GM12865 (cell line): ENCODE data around the gene SKI.

Experiments
- DNase-seq: peaks from one replicate; pipeline ENCODE4 v3.0.0; 2010; ENCODE audit warnings: low read depth
- H3K4me3 ChIP-seq: 2 replicates; pipeline ENCODE4 v1.5.1; 2011; ENCODE audit warnings: mild to moderate bottlenecking, low read depth, low read length, control low read depth
- TF ChIP-seq, protein P1 (sequence below): IDR thresholded peaks from 2 replicates; pipeline ENCODE4 v1.5.1; 2011; ENCODE audit warnings: low read length, control low read depth, low read depth, inconsistent platforms; ENCODE audit not compliant: insufficient read depth; ENCODE audit errors: missing control alignments

SKI gene

DNA sequence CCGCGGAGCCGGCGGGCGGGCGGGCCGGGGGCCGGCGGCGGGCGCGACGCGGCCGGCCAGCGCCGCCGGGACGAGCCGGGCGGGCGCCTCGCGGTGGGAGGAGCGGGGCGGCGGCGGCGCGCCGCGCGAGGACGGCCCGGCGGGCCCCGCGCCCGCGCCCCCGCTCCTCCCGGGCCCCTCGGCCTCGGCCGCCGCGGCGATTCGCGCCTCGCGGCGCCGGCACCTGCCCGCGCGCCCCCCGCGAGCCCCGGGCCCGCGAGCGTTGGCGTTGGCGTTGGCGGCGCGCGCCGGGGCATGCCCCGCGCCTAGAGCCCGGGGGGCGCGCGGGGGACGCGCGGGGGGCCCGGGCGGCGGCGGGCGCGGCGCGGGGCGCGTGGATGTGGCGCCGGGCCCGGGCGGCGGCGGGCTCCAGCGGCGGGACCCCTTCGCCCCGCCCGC lies at the start of gene SKI:
Gene SKI, plus strand, starts transcription at position 163 of the 438 bp plus-strand sequence. CDS start 448 bp downstream, outside the sequence.
- DNase-seq, result no peak

DNA sequence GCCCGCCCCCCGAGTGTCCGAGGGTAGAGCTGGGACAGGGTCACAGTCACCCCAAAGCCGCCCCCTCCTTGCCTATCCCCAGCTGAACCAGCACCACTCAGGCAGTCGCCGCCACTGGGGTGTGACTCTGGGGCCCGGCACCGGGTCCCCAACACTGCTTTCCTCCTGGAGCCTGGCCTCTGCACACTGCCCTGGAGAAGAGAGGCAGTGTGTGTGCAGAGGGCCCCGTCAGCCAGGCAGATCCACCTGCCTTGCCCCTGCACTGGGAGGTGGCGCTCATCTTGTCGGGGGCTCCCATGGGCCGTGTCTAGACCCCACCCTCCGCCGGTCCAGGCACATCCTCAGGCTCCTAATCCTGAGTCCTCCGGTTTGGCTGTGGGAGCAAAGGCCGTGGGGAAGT lies 49.2 kb upstream of the SKI start:
- DNase-seq, result no peak
- TF ChIP-seq, protein P1, sequence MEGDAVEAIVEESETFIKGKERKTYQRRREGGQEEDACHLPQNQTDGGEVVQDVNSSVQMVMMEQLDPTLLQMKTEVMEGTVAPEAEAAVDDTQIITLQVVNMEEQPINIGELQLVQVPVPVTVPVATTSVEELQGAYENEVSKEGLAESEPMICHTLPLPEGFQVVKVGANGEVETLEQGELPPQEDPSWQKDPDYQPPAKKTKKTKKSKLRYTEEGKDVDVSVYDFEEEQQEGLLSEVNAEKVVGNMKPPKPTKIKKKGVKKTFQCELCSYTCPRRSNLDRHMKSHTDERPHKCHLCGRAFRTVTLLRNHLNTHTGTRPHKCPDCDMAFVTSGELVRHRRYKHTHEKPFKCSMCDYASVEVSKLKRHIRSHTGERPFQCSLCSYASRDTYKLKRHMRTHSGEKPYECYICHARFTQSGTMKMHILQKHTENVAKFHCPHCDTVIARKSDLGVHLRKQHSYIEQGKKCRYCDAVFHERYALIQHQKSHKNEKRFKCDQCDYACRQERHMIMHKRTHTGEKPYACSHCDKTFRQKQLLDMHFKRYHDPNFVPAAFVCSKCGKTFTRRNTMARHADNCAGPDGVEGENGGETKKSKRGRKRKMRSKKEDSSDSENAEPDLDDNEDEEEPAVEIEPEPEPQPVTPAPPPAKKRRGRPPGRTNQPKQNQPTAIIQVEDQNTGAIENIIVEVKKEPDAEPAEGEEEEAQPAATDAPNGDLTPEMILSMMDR, result no peak
- no peak overlapping the region for H3K4me3 ChIP-seq

More for the DNA sequence above, at the start of gene SKI:
- TF ChIP-seq, protein P1, result no peak
- H3K4me3 ChIP-seq, result peak within 1 kb of the TSS; percentile 68

DNA sequence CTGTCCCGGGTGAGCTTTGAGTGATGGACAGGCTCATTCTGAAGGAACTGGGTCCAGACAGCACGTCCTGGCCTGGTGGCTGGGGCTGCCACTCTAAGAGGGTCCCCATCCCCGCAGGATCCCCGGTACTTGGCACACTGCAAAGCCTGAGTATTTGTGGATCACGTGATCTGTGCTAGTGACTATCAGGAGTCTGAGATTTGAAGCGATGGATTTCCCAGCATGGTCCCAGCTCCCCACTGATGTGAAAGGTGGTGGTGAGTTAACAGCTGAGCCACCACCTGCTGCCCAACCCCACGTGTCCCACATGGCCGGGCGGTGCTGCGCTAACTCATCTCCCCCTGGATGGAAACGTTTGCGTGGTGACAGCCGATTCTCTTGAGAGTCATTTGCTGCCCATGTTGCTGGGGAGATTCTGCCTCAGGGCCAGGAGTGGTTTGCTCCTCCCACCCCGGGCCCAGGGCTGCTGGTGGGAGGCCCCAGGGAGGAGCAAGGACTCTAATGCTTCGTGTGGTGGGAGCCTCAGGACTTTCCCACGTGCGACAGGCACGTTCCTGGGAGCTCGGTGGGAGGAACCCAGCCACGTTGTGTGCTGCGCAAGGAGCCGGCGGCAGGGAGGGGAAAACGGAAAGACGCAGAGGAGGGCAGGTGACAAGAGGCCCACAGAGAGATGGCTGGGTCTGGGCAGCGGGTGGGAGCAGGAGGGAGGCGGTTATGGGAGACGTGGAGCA lies 48.7 kb upstream of the SKI start:
- TF ChIP-seq, protein P1, result no peak
- no peak for DNase-seq
- no peak overlapping the region for H3K4me3 ChIP-seq

- no peak overlapping the region for H3K4me3 ChIP-seq
- DNase-seq, result no peak
- TF ChIP-seq, protein P1, result no peak
These were observed 47.5 kb upstream of the SKI start for GRCh38 chr1:2180297-2181245.

DNA sequence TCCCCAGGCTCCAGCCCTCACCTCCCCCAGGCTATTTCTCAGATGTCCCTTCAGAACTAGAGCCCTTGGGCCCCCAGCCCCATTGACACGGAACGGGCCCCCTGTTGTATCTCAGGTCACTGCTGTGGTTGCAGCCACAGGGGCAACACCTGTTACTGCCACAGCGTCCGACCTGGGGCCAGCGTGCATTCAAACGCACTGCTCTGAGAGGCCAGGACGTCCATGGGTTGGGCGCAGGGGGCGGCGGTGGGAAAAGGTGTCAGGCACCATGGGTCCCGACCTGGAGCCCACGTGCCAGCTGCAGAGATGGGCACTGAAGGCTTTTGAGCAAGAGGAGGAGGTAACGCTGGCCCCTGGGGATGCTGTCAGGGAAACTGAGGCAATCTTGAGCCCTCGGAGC lies 46.8 kb upstream of the SKI start:
- DNase-seq, result no peak
- TF ChIP-seq, protein P1, result no peak
- no peak overlapping the region for H3K4me3 ChIP-seq

GRCh38 chr1:2181752-2182151 lies 46.4 kb upstream of the SKI start:
- TF ChIP-seq, protein P1, result no peak
- H3K4me3 ChIP-seq, result no peak overlapping the region
- DNase-seq, result no peak
